Subcutaneous adipose tissue (tissue), 4 donors: Measurements from ENCODE around the gene GRIA1. TPM values are rescaled to one million over a fixed set of nuclear protein-coding genes. Genes with fewer than 3 reads are reported as not detected.

ENCODE experiments used
- total RNA-seq, 4 donors: library from RNA; depleted of rRNA; stranded (reverse); fragments of >200 nt; gene quantifications; one replicate each; pipeline ENCODE4 v1.1.0, GENCODE V29; 2016
- TF ChIP-seq, protein P1 (sequence below): fragments of 450-650 bp; IDR thresholded peaks from one replicate; pipeline ENCODE4 v1.5.1; 2016; ENCODE audit warnings: low read depth, mild to moderate bottlenecking, control low read depth, antibody characterized with exemption, moderate library complexity

The GRIA1 gene
- total RNA-seq, 4 donors from 2014 or later, result 0.44 to 2.4 (median 2.0) TPM; not detected in 1

DNA sequence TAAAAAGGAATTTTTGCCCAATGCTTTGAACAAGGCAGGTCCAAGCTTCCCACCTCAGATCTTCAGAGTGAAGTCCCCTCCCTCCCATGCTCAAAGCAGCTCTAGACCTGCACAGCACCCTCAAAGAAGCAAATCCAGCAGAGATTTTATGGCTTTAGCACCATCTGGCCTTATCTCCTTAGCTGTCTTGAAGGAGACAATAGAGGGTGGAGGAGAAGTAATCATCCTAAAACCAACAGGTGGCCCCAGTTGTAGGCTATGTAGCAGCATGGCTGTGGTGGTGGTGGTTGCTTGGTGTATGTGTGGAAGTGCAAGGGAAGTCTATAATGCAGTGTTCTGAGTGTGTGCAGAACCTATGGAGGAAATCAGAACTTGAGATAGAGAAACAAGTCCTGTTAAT lies 140.1 kb downstream of the GRIA1 start:
- TF ChIP-seq, protein P1, sequence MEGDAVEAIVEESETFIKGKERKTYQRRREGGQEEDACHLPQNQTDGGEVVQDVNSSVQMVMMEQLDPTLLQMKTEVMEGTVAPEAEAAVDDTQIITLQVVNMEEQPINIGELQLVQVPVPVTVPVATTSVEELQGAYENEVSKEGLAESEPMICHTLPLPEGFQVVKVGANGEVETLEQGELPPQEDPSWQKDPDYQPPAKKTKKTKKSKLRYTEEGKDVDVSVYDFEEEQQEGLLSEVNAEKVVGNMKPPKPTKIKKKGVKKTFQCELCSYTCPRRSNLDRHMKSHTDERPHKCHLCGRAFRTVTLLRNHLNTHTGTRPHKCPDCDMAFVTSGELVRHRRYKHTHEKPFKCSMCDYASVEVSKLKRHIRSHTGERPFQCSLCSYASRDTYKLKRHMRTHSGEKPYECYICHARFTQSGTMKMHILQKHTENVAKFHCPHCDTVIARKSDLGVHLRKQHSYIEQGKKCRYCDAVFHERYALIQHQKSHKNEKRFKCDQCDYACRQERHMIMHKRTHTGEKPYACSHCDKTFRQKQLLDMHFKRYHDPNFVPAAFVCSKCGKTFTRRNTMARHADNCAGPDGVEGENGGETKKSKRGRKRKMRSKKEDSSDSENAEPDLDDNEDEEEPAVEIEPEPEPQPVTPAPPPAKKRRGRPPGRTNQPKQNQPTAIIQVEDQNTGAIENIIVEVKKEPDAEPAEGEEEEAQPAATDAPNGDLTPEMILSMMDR, result no peak

DNA sequence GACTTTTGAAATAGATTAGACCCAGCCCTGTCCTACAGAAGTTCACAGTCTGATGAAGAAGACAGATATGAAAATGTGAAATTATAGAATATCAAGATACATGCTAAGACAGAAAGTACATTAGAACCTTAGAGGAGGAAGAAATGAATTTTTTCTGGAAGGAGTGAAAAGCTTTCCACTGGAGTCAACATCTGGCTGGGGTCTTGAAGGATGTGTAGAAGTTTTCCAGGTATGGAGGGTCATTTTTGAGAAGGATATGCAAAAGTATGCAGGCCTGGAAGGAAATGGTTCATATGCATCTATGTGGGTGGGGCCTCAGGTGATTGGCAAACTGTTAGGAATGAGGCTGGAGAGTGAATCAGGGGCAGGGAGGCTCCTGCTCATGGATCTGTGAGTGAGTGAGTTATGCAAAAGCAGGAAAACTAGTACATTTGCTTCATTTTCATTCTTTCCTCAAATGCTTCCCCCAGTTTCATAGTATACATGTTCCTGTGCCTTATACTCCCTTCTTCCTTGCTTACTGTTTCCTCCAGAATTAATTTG lies 142.3 kb downstream of the GRIA1 start:
- TF ChIP-seq, protein P1, result no peak

DNA sequence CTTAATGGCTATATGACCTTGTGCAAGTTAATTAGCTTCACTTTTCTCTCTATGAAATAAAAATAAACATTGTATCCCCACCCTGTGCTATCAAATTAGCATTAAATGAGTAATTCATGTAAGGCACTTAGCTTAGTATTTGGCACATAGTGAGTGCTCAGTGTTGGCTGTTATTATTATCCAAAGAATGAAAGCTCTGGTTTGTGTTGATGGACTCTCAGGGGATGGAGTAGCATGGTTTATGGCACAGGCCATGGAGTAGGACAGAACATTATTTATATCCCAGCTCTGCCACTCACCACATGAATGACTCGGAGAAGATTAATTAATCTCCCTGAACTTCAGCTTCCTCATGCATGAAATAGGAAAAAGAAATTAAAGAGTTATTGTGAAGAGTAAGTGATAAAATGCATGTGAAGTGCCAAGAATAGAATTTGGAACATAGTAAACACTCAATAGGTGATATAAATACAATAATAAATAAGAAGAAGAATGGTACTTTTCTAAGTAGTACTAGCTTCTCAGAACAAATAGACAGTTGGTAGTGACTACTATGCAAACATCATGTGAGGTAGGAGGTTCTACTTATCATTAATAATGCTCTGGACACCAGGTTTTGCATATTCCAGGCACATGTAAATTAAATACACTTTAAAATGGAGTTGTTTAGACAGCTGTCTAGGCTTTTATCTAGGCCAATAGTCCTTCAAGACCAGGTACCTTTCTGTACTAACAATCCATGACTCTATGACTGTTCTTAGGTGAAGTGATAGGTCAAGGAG lies 146.4 kb downstream of the GRIA1 start:
- TF ChIP-seq, protein P1, result no peak

DNA sequence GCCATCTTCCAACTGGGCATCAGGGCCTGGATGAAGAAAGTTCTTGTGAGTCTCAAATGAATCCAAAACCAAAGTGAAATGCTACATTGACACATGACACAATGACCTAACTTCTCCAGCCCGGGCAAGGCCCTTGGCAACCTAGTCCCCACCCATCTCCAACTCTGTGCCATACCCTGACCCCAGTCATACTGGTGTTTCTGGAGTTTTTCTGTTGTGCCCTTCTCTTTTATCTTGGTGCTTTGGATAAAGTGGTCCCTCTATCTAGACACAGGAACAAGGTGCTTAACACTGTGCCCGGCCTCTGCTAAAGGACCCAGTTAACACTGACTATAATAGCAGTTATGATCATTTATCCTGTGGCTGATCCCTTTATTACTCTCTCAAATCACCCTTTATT lies 149.8 kb downstream of the GRIA1 start:
- TF ChIP-seq, protein P1, result no peak

DNA sequence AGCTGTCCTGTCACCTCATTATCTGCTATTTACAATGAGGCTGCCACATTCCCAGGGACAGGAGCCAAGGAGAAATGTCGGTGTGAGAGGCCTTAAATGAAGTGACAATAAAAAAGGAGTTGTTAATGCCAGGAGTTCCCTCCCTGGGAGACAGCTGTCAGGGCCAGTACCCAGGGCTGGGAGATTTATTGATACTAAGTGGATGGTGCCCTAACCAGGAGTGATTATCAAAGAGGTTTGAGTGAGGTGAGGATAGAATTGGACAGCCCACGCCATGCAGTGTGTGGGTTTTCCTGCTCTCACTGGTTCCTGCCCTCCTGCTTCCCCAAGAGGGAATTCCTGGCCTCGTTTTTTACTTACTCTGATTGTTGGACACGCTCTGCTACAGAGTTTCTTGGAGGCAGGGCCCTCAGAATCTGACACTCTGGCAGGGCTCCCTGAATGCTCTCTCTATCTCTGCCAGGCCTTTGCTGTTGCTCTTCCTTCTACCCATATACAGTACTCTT lies 150.8 kb downstream of the GRIA1 start:
- TF ChIP-seq, protein P1, result no peak

DNA sequence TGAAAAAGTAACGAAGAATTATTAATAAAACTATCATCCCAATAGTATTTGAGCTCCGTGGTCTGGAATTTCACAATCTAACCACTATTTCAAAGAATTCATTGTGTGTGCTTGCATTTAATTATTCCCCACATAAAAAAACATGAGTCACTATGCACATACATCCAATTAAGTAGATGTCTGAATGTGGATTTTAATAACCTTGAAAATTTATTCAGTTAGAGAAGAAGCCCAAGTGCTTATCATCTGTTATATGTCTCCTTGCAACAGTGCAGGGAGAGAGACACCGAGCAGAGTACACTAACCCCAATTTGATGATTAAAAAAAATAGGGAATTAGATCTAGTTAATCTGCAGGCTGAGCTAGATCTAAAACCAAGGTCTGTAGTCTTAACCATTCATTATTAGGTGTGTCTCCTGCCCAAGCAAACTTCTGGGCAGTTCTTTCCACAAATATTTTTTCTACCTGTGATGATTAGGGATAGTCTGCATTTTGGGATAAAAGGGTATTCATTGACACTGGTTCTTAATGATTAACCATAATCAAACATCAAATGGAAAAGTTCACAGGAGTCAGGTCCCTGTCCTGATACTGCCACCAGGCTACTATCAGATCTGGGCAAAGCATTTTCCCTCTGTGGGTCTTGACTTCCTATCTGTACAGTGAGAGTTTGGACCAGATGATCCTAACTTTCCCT lies 164.2 kb downstream of the GRIA1 start:
- TF ChIP-seq, protein P1, result no peak

DNA sequence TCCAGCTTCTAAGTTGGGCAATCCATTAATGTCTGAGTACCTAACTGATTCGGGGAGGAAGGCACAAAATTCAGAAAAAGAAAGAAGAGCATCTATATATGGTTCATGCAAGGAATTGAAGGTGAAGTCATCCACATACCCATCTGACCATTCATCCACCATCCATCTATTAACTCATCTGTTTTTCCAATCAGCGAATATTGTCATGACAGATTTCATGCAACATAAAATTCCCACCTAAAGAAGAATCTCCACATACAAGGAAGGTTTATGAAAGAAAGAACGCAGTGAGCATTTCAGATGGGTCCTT lies 164.7 kb downstream of the GRIA1 start:
- TF ChIP-seq, protein P1, result no peak
